Endothelial cell (in vitro differentiated cells): ENCODE results near the gene ANGPT4. TPM values are rescaled to one million over a fixed set of nuclear protein-coding genes. Genes with fewer than 3 reads are reported as not detected.

Source experiments
- DNase-seq: peaks from one replicate; pipeline ENCODE4 v3.0.0; 2021; ENCODE audit warnings: low spot score
- H3K27ac Mint-ChIP-seq: one replicate; pipeline ENCODE4 v1.8.0; 2021; ENCODE audit warnings: mixed read lengths, inconsistent platforms; ENCODE audit not compliant: unreplicated experiment
- H3K27me3 Mint-ChIP-seq: one replicate; pipeline ENCODE4 v1.8.0; 2021; ENCODE audit warnings: mild to moderate bottlenecking, moderate library complexity, mixed read lengths, inconsistent platforms; ENCODE audit not compliant: unreplicated experiment
- H3K36me3 Mint-ChIP-seq: one replicate; pipeline ENCODE4 v1.8.0; 2021; ENCODE audit warnings: mild to moderate bottlenecking, low read depth, mixed read lengths, inconsistent platforms; ENCODE audit not compliant: unreplicated experiment
- H3K4me1 Mint-ChIP-seq: one replicate; pipeline ENCODE4 v1.8.0; 2021; ENCODE audit warnings: mild to moderate bottlenecking, mixed read lengths, inconsistent platforms; ENCODE audit not compliant: unreplicated experiment
- H3K4me3 Mint-ChIP-seq: one replicate; pipeline ENCODE4 v1.8.0; 2021; ENCODE audit warnings: mild to moderate bottlenecking, mixed read lengths, inconsistent platforms; ENCODE audit not compliant: unreplicated experiment
- H3K9me3 Mint-ChIP-seq: one replicate; pipeline ENCODE4 v1.8.0; 2021; ENCODE audit warnings: mixed read lengths, inconsistent platforms; ENCODE audit not compliant: unreplicated experiment
- CTCF ChIP-seq: fragments of 200-600 bp; sonication (generic); IDR thresholded peaks from one replicate; pipeline ENCODE4 v1.5.0; 2021; ENCODE audit warnings: antibody characterized with exemption; ENCODE audit not compliant: unreplicated experiment
- long read RNA-seq: library from polyadenylated mRNA; unstranded; transcript quantifications from one replicate; pipeline ENCODE4 v2.0.0, GENCODE V29; 2020; ENCODE audit not compliant: unreplicated experiment
- total RNA-seq: library from RNA; stranded (reverse); fragmentation: NEBNext Ultra II Directional; extraction: Animal tissue kit (Norgen Biotek cat#: 25700); gene quantifications from one replicate; pipeline ENCODE4 v1.2.1, GENCODE V29; 2021; ENCODE audit not compliant: unreplicated experiment

The ANGPT4 gene
- total RNA-seq, result 0.51 TPM
- long read RNA-seq, full-length matches to known transcripts, result 1 of 1 reads
- long read RNA-seq, partial matches to known transcripts, result 0 of 1 reads
- long read RNA-seq, other reads (novel, unspliced or antisense), result 0 of 1 reads

GRCh38 chr20:916125-916799, at the start of gene ANGPT4:
Gene ANGPT4, minus strand, starts transcription at chr20:916334. Its CDS starts 120 bp downstream, at chr20:916214.
- peaks cover 64% of the 10 kb centered on the region for H3K4me1 Mint-ChIP-seq
- no peak for TF ChIP-seq CTCF
- no peak for DNase-seq
- no peak within 1 kb of the TSS for H3K4me3 Mint-ChIP-seq
- H3K27me3 Mint-ChIP-seq, result peaks cover 13% of the 10 kb centered on the region
- H3K27ac Mint-ChIP-seq, result no peak within 1 kb of the TSS
- no peaks in the 10 kb centered on the region for H3K9me3 Mint-ChIP-seq
- peaks cover 4% of the 10 kb centered on the region for H3K36me3 Mint-ChIP-seq

- TF ChIP-seq CTCF, result no peak
- Mint-ChIP-seq H3K27me3 (peaks cover 3% of the 10 kb centered on the region), H3K4me1 (peaks cover 16% of the 10 kb centered on the region), H3K27ac (no peak overlapping the region), H3K9me3 (no peaks in the 10 kb centered on the region), H3K4me3 (no peak overlapping the region), H3K36me3 (no peaks in the 10 kb centered on the region)
- no peak for DNase-seq
These were observed 47.7 kb upstream of the ANGPT4 start for GRCh38 chr20:963795-964194.

GRCh38 chr20:962683-963082, 46.5 kb upstream of the ANGPT4 start:
- no peak for TF ChIP-seq CTCF
- Mint-ChIP-seq H3K27ac (no peak overlapping the region), H3K36me3 (no peaks in the 10 kb centered on the region), H3K4me1 (peaks cover 18% of the 10 kb centered on the region), H3K9me3 (no peaks in the 10 kb centered on the region), H3K4me3 (no peak overlapping the region), H3K27me3 (peaks cover 3% of the 10 kb centered on the region)
- no peak for DNase-seq

- no peak for DNase-seq
- no peak for TF ChIP-seq CTCF
- H3K9me3 Mint-ChIP-seq, result no peaks in the 10 kb centered on the region
- H3K36me3 Mint-ChIP-seq, result no peaks in the 10 kb centered on the region
- no peak overlapping the region for H3K4me3 Mint-ChIP-seq
- peaks cover 18% of the 10 kb centered on the region for H3K4me1 Mint-ChIP-seq
- no peak overlapping the region for H3K27ac Mint-ChIP-seq
- H3K27me3 Mint-ChIP-seq, result peaks cover 3% of the 10 kb centered on the region
These were observed 46.1 kb upstream of the ANGPT4 start for GRCh38 chr20:962223-962622.

GRCh38 chr20:961768-962167, 45.6 kb upstream of the ANGPT4 start:
- TF ChIP-seq CTCF, result no peak
- peaks cover 18% of the 10 kb centered on the region for H3K4me1 Mint-ChIP-seq

More at GRCh38 chr20:961768-962167, 45.6 kb upstream of the ANGPT4 start:
- DNase-seq, result no peak
- no peak overlapping the region for H3K27ac Mint-ChIP-seq
- peaks cover 2% of the 10 kb centered on the region for H3K27me3 Mint-ChIP-seq
- H3K9me3 Mint-ChIP-seq, result no peaks in the 10 kb centered on the region
- no peaks in the 10 kb centered on the region for H3K36me3 Mint-ChIP-seq
- H3K4me3 Mint-ChIP-seq, result no peak overlapping the region
